Omental fat pad (tissue), 4 donors: Measurements from ENCODE around the gene ZNF831. TPM values are rescaled to one million over a fixed set of nuclear protein-coding genes. Genes with fewer than 3 reads are reported as not detected.

Experiments used
- ATAC-seq: fragments of 150-250 bp; one replicate; pipeline ENCODE4 v1.9.1; 2016; ENCODE audit warnings: mild to moderate bottlenecking, moderate library complexity; ENCODE audit not compliant: low FRiP score
- DNase-seq: peaks from one replicate; pipeline ENCODE4 v3.0.0-alpha.2; 2019; ENCODE audit warnings: low spot score
- total RNA-seq, 4 donors: library from RNA; depleted of rRNA; stranded (reverse); fragments of >200 nt; gene quantifications; one replicate each; pipeline ENCODE4 v1.1.0, GENCODE V29; 2016
- TF ChIP-seq, protein P1 (sequence below), 3 donors: fragments of 450-650 bp; IDR thresholded peaks; one replicate each; pipeline ENCODE4 v1.5.1; 2016 to 2017; ENCODE audit warnings: antibody characterized with exemption in 3 of 3, mild to moderate bottlenecking in 3 of 3, moderate library complexity in 2 of 3

The ZNF831 gene
- total RNA-seq, 4 donors from 2014 or later, result 1.3 to 3.6 (median 2.0) TPM

DNA sequence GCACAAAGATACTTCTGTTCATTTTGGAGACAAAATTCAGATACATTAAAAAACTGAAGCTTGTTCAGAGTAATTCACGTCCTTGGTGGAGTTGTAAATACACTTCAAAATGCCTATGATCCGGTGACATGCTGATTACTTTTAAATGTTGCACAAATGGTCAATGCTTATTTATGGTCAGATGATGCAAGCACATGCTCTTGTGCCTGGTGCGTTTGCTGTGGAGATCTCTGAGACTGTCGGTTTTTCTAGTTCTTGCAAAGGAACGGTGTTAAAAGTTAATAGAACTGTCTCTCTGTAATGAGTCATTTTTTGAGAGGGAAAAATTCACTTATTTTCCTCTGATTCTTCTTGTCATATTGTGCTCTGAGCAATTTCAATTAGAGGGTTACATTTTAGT, 91.6 kb downstream of the ZNF831 start:
- ATAC-seq (no peak), DNase-seq (no peak)
- TF ChIP-seq, protein P1, sequence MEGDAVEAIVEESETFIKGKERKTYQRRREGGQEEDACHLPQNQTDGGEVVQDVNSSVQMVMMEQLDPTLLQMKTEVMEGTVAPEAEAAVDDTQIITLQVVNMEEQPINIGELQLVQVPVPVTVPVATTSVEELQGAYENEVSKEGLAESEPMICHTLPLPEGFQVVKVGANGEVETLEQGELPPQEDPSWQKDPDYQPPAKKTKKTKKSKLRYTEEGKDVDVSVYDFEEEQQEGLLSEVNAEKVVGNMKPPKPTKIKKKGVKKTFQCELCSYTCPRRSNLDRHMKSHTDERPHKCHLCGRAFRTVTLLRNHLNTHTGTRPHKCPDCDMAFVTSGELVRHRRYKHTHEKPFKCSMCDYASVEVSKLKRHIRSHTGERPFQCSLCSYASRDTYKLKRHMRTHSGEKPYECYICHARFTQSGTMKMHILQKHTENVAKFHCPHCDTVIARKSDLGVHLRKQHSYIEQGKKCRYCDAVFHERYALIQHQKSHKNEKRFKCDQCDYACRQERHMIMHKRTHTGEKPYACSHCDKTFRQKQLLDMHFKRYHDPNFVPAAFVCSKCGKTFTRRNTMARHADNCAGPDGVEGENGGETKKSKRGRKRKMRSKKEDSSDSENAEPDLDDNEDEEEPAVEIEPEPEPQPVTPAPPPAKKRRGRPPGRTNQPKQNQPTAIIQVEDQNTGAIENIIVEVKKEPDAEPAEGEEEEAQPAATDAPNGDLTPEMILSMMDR (IDR thresholded peaks at IDR 0.05), result no peak

DNA sequence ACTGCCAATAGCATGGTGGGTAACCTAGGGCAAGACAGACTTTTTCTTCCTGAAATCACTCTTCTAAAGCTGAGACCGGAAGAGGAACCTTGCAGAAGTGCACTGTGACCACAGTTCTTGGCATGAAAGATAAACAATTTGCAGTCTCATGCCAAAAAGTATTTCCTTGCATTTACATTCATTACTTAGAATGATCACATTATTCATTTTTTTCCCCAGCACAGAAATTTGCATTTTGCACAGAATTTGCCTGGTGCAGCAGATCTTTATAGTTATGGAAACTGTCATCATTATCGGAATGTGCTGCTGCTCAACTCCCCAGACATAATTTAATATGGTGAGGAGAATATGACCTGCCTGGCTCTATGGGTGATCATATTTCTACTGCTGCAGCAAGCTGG, 94.6 kb downstream of the ZNF831 start:
- DNase-seq, result no peak
- TF ChIP-seq, protein P1 (IDR thresholded peaks at IDR 0.05), result no peak
- no peak for ATAC-seq

DNA sequence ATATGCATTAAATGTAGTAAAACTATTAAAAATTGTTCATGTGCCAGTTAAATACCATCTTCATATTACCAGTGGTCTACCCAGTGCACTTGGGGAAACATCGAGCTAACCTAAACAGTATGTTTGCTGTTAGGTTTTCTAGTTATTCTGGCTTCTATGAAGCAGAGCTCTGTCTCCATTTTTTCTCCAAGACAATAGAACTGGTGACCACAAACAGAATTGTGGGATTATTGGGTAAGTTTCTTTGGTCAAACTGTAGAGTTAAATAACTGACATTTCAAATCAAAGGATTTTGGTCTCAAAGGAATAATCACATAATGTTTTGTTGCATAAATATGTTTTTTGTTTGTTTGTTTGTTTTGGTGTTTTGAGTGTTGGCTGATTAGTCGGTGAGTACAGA, 96.3 kb downstream of the ZNF831 start:
- ATAC-seq (no peak), DNase-seq (no peak)
- TF ChIP-seq, protein P1 (IDR thresholded peaks at IDR 0.05), result no peak

DNA sequence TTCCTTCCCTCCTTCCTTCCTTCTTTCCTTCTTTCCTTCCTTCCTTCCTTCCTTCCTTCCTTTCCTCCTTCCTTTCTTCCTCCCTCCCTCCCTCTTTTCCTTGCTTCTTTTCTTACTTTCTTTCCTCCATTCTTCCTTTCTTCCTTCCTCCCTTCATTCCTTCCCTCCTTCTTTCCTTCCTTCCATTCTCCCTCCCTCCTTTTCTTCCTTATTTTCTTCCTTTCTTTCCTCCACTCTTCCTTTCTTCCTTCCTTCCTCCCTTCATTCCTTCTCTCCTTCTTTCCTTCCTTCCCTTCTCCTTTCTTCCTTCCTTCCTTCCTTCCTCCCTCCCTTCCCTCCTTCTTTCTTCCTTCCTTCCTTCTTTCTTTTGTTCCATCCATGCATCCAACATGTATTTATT, 101.7 kb downstream of the ZNF831 start:
- ATAC-seq, result no peak
- TF ChIP-seq, protein P1 (IDR thresholded peaks at IDR 0.05), result no peak
- DNase-seq, result no peak

DNA sequence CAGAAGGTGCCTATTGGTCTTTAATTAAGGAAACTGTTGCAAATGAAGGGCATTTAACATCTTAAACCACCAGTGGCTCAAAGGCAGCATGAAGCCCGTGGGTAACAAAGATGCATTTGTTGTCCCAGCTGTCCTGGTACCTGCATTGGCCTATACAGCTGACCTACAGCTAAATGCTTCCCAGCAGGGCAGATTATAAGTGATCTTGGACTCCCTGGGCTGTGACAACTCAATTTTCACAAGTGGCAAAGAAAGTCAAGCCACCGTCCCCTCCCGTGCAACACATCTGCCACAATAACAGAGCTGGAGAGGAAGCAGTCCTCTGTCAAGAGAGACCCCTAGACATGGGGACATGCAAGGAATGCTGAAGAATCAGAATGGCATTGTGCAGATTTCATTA, 105.2 kb downstream of the ZNF831 start:
- DNase-seq (no peak), ATAC-seq (no peak)
- TF ChIP-seq, protein P1 (IDR thresholded peaks at IDR 0.05), result no peak

DNA sequence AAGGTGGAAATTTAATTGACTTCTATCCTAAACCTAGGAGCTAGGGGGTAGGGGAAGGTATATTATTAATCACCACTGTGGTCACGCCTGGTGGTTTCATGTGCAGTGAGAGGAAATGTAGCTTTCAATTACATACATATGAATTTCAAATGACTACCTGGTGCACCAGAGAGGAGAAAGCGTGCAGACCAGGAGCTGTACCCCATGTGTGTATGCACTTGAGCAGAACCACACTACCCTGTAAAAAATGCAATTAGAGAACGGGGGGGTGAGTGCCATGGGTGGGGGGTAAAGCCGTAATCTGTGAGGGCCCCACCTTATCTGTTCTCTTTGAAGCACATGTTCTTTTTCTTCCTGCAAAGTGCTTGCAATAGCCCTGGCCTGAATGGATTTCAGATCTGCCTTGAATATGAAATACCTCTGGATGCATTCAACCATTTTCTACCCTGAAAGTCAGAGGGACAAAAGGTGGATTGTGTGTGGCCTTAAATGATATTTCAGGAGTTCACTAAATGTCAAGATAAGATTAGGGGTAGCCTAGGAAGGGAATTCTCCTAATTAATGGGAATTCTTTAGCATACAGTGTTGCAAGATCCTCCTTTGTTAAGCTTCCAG, 105.9 kb downstream of the ZNF831 start:
- DNase-seq, result no peak
- TF ChIP-seq, protein P1 (IDR thresholded peaks at IDR 0.05), result no peak
- no peak for ATAC-seq

DNA sequence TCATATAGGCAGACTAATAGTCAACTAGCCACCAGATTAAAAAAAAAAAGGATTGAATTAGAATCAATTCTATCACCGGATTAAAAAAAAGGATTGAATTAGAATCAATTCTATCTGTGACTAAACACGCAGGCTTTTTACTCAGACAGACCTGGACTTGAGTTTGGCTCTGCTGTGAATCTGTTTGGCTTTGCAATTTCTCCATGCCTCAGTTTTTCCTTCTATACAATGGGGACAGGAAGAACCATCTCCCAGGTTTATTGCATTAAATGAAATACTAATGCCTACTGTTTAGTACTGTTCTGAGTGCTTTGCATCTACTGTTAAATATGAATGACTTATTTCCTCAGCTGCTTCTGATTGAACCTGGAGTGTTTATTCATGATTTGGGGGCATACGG, 106.8 kb downstream of the ZNF831 start:
- TF ChIP-seq, protein P1 (IDR thresholded peaks at IDR 0.05), result no peak
- DNase-seq, result no peak
- no peak for ATAC-seq
